ENCODE results near the gene ANKRA2. TPM values are rescaled to one million over a fixed set of nuclear protein-coding genes. Genes with fewer than 3 reads are reported as not detected.

The ANKRA2 gene
- total and polyA plus RNA-seq, 2 of the 4 experiments (the other 2 are of a cell fraction), result 10.8 to 12.5 TPM

DNA sequence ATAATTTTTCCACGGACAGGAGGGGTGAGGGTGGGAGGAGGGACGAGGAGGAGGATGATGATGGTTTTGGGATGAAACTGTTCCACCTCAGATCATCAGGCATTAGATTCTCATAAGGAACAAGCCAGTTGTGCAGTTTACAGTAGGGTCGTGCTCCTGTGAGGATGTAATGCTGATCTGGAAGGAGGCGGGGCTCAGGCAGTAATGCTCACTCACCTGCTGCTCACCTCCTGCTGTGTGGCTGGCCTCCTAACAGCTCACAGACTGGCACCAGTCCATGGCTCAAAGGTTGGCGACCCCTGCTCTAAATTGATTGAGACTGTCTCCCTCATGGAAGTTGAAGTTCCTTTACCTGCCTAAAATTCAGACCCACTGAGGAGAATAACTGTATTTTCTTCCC lies 33.2 kb downstream of the ANKRA2 start:
- Histone ChIP-seq H3K14ac (replicated peaks; ENCODE audit: low read depth, low read length) (no peak overlapping the region), H3K27me3 (ENCODE audit: control insufficient read depth, insufficient read depth, low read length) (no peaks in the 10 kb centered on the region), H3K9me3 (ENCODE audit: control insufficient read depth, insufficient read depth, low read length) (no peaks in the 10 kb centered on the region), H3K56ac (ENCODE audit: extremely low read depth, insufficient read depth, low read length) (no peak overlapping the region), H3K4me2 (ENCODE audit: low read depth, low read length) (no peak overlapping the region), H2BK5ac (ENCODE audit: low read depth, low read length, poor library complexity, severe bottlenecking) (no peak overlapping the region), H2AFZ (replicated peaks; ENCODE audit: low read length, poor library complexity) (no peak overlapping the region), H2AK9ac (replicated peaks; ENCODE audit: low read depth, low read length, poor library complexity) (no peak overlapping the region), H2BK20ac (ENCODE audit: low read depth, low read length) (no peak overlapping the region), H2AK5ac (ENCODE audit: low read depth, low read length) (no peak overlapping the region), H4K91ac (ENCODE audit: insufficient read depth, low read depth, low read length) (no peak overlapping the region), H3K4ac (ENCODE audit: low read depth, low read length) (no peak overlapping the region), H3K36me3 (ENCODE audit: control insufficient read depth, insufficient read depth, low read length) (no peaks in the 10 kb centered on the region), H3K4me3 (ENCODE audit: insufficient read depth, low read depth, low read length) (no peak overlapping the region), H4K20me1 (ENCODE audit: insufficient read depth, low read length) (no peaks in the 10 kb centered on the region), H2BK15ac (ENCODE audit: low read depth, low read length) (no peak overlapping the region), H3K4me1 (ENCODE audit: control insufficient read depth, insufficient read depth, low read length) (no peaks in the 10 kb centered on the region), H3K23ac (ENCODE audit: low read depth, low read length) (no peak overlapping the region), H3K27ac (ENCODE audit: insufficient read depth, low read length) (no peak overlapping the region), H3K9me1 (ENCODE audit: insufficient read depth, low read length) (no peaks in the 10 kb centered on the region), H2BK120ac (ENCODE audit: low read depth, low read length) (no peak overlapping the region), H3K18ac (ENCODE audit: low read depth, low read length) (no peak overlapping the region), H4K8ac (ENCODE audit: low read depth in 2 of 2, low read length in 2 of 2) (no peak overlapping the region), H3K79me1 (ENCODE audit: low read depth in 1 of 2, low read length in 2 of 2) (no peaks in the 10 kb centered on the region), H3K9ac (ENCODE audit: low read depth, low read length) (no peak overlapping the region), H4K5ac (ENCODE audit: low read depth, low read length) (no peak overlapping the region)
- dilution Hi-C loops (cut with HindIII; ENCODE audit: low sequenced_read_pairs, unreplicated experiment) (no loop called here), in situ Hi-C loops (cut with MboI; ENCODE audit: low sequenced_read_pairs) (no loop called here), intact Hi-C loops (cut with micrococcal nuclease) (no loop called here)
- ATAC-seq (ENCODE audit: low read depth) (no peak), DNase-seq (no peak)
- ChIA-PET CTCF (no interaction called here), POLR2A (ENCODE audit: unreplicated experiment) (no interaction called here)
- TF ChIP-seq BHLHE40 (IDR thresholded peaks at IDR 0.05; ENCODE audit: low read depth, low read length), result no peak
- TF ChIP-seq RAD21 (IDR thresholded peaks at IDR 0.05; ENCODE audit: low read length), result no peak
- TF ChIP-seq, protein P1, sequence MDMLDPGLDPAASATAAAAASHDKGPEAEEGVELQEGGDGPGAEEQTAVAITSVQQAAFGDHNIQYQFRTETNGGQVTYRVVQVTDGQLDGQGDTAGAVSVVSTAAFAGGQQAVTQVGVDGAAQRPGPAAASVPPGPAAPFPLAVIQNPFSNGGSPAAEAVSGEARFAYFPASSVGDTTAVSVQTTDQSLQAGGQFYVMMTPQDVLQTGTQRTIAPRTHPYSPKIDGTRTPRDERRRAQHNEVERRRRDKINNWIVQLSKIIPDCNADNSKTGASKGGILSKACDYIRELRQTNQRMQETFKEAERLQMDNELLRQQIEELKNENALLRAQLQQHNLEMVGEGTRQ (IDR thresholded peaks at IDR 0.05; ENCODE audit: low read depth, low read length), result no peak
- TF ChIP-seq POLR2A (IDR thresholded peaks at IDR 0.05; ENCODE audit: low read depth, low read length), result no peak
- TF ChIP-seq NFE2L2 (IDR thresholded peaks at IDR 0.05; ENCODE audit: low read depth, low read length), result no peak
- no peak for TF ChIP-seq CHD1 (IDR thresholded peaks at IDR 0.05; ENCODE audit: low read depth, low read length)
- no peak for TF ChIP-seq RFX5 (IDR thresholded peaks at IDR 0.05; ENCODE audit: low read depth, low read length)
- TF ChIP-seq MAFK (IDR thresholded peaks at IDR 0.05; ENCODE audit: low read depth, low read length), result no peak
- no peak for TF ChIP-seq SMC3 (IDR thresholded peaks at IDR 0.05; ENCODE audit: low read depth, low read length)
- no peak for TF ChIP-seq MXI1 (IDR thresholded peaks at IDR 0.05; ENCODE audit: borderline replicate concordance, low read depth, low read length)
- no peak for TF ChIP-seq FOS (IDR thresholded peaks at IDR 0.05; ENCODE audit: low read depth, low read length)
- TF ChIP-seq RCOR1 (IDR thresholded peaks at IDR 0.05; ENCODE audit: insufficient replicate concordance, low read length), result no peak
- TF ChIP-seq CEBPB (IDR thresholded peaks at IDR 0.05; ENCODE audit: low read depth, low read length), result no peak
- TF ChIP-seq MAZ (IDR thresholded peaks at IDR 0.05; ENCODE audit: borderline replicate concordance, low read depth, low read length), result no peak
- TF ChIP-seq, protein P2, sequence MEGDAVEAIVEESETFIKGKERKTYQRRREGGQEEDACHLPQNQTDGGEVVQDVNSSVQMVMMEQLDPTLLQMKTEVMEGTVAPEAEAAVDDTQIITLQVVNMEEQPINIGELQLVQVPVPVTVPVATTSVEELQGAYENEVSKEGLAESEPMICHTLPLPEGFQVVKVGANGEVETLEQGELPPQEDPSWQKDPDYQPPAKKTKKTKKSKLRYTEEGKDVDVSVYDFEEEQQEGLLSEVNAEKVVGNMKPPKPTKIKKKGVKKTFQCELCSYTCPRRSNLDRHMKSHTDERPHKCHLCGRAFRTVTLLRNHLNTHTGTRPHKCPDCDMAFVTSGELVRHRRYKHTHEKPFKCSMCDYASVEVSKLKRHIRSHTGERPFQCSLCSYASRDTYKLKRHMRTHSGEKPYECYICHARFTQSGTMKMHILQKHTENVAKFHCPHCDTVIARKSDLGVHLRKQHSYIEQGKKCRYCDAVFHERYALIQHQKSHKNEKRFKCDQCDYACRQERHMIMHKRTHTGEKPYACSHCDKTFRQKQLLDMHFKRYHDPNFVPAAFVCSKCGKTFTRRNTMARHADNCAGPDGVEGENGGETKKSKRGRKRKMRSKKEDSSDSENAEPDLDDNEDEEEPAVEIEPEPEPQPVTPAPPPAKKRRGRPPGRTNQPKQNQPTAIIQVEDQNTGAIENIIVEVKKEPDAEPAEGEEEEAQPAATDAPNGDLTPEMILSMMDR (conservative IDR thresholded peaks at IDR 0.05; ENCODE audit: low read depth, low read length), result no peak
- TF ChIP-seq, protein P3, sequence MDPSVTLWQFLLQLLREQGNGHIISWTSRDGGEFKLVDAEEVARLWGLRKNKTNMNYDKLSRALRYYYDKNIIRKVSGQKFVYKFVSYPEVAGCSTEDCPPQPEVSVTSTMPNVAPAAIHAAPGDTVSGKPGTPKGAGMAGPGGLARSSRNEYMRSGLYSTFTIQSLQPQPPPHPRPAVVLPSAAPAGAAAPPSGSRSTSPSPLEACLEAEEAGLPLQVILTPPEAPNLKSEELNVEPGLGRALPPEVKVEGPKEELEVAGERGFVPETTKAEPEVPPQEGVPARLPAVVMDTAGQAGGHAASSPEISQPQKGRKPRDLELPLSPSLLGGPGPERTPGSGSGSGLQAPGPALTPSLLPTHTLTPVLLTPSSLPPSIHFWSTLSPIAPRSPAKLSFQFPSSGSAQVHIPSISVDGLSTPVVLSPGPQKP (IDR thresholded peaks at IDR 0.05; ENCODE audit: borderline replicate concordance, low read depth, low read length), result no peak
- no TSS peak for BruUV-seq (replicated peaks)
- no CpG with 5 or more reads among the region's 5 CpGs for WGBS, 2 experiments (ENCODE audit: extremely low coverage in 2 of 2, insufficient read length in 1 of 2)
